OCI-LY1 (cell line): ENCODE results near the gene TFG.
"Not testable (repeated sequence)": the region's sequence is repeated elsewhere in the genome, so short reads cannot be mapped to it uniquely, and the experiment has no call there.

Source experiments
- CTCF ChIP-seq: fragments of 200-600 bp; sonication (generic), shearing (Covaris generic); IDR thresholded peaks from 2 replicates; pipeline ENCODE4 v1.5.1; 2017; ENCODE audit warnings: mild to moderate bottlenecking, antibody characterized with exemption, low read length, moderate library complexity, mixed read lengths
- EZH2 ChIP-seq: fragments of 200-600 bp; sonication (generic), shearing (Covaris generic); IDR thresholded peaks from 2 replicates; pipeline ENCODE4 v1.8.0; 2017; ENCODE audit warnings: borderline replicate concordance, mixed run types, mild to moderate bottlenecking, antibody characterized with exemption, low read length, moderate library complexity, mixed read lengths

- TF ChIP-seq CTCF, EZH2: not testable (repeated sequence)
Observed at GRCh38 chr3:100667316-100667715, 42.0 kb upstream of the TFG start.
